ENCODE measurements around the gene FMNL3. TPM values are rescaled to one million over a fixed set of nuclear protein-coding genes. Genes with fewer than 3 reads are reported as not detected.

FMNL3 gene
- polyA plus RNA-seq, 1 donor from 2014 or later: 5.6 TPM

DNA sequence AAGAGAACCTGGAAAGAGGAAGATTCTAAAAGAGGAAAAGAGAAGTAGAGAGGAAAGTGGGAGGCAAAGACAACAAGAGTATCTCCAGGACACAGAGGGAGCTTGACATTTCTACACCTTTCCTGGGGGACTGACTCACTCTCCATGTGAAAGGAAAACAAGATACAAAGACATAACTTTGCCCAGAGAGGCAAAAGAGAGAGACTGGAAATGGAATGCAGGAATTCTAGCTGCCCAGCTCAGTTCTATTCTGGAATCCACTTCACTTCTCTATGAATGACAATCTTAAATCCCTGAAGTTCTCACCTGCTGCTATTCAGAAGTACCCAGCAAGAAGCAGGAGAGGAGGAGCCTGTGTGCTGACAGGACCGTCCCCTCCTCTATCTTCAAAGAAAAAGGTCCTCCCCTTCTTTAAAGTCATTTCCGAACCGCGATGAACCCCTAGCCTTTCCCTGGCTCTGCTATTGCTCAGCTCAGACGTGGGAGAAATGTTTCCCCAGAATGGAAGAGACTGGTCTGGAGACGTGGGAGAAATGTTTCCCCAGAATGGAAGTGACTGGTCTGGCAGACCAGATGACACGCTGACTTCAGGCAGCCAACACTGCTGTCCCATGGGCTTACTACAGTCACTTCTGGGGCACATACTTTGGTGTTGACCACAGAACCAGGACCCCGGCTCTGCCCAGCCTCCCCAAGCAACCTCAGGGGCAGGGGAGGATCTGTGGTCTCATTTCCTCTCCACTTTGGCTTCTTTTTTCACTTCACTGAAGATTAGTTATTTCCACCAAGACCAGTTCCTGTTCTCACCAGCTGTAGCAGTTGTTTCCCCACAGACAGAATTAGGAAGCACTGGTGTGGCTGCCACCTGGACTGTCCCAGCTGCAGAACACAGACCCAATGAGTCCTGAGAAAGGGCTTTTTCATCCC is 8.3 kb downstream of the FMNL3 start:
- H3K4me3 Mint-ChIP-seq: peak overlapping the region; percentile 44 to 93 (median 84)
- peaks cover 3% of the 10 kb centered on the region for H3K36me3 Mint-ChIP-seq
- peak overlapping the region; percentile 14 to 41 (median 17) for H3K27ac Mint-ChIP-seq
- no peaks in the 10 kb centered on the region for H3K9me3 Mint-ChIP-seq
- H3K4me1 Mint-ChIP-seq: peaks cover 44 to 54% (median 48%) of the 10 kb centered on the region in 3 donors
- peaks cover 1% of the 10 kb centered on the region for H3K27me3 Mint-ChIP-seq

DNA sequence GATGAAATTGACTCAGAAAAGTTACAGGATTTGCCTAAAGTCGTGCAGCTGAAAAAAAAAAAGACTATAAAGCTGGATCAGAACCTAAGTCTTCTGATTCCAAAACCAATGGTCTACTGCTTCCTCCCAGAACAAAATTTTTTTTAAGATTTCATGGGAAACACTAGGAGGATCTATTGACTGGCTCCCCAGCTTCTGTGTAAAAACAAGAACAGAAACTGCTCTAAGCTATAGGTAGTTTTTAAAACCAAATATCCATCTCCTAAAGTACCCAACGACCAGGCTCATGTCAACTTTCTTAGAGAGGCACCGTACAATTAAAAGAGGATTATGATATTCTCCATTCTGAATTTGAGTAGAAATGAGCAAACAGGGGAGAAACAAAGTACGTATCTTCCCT is 9.4 kb downstream of the FMNL3 start:
- Mint-ChIP-seq H3K9me3 (no peaks in the 10 kb centered on the region), H3K4me3 (peak overlapping the region in 3 of 4 donors; percentile 20 to 93 (median 90)), H3K36me3 (peaks cover 3% of the 10 kb centered on the region), H3K27me3 (no peaks in the 10 kb centered on the region), H3K4me1 (peaks cover 35 to 45% (median 38%) of the 10 kb centered on the region in 3 donors), H3K27ac (peak overlapping the region in 2 of 3 donors; percentile 17 to 41)

DNA sequence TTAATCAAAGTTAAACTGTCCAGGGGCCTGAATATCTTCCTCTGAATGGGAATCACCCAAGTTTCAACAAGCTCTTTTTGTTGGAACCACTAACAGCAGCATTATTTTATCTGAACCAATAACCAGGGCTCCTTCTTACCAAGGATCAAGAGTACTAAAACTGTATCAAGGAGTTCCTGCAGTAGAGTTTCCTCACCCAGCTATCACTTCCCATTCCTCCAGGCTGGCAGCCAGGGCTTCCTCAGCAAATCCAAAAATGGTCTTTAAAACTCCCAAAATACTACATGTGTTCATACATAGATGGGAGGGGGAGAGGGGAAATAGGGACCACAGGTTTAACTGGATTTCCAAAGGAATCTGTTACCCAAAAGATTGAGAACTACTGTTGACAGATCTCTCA is 10.5 kb downstream of the FMNL3 start:
- Mint-ChIP-seq H3K27ac (no peak overlapping the region), H3K4me3 (no peak overlapping the region), H3K9me3 (no peaks in the 10 kb centered on the region), H3K27me3 (no peaks in the 10 kb centered on the region), H3K36me3 (peaks cover 3% of the 10 kb centered on the region), H3K4me1 (peaks cover 35 to 40% (median 39%) of the 10 kb centered on the region in 3 donors)

- Mint-ChIP-seq H3K27ac (no peak overlapping the region), H3K27me3 (no peaks in the 10 kb centered on the region)
These were observed 13.2 kb downstream of the FMNL3 start for GRCh38 chr12:49693931-49694444.

DNA sequence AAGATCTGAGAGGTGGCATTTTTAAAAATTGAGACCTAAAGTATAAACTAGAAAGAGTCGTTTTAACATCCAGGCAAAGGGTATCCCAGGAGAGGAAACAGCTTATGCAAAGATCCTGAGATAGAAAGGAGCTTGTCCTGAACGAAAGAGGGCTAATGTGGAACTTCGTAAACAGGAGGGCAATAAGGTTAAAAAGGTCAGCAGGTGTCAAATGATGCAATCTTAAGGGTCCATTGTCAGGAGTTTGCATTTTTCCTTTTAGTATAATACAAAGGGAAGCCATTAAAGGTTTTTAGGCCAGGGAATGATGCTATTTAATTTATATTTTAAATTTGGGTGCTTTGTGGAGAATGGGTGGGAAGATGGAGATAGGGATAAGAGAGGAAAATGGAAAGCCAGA is 14.4 kb downstream of the FMNL3 start:
- H3K4me1 Mint-ChIP-seq: peaks cover 28 to 46% (median 35%) of the 10 kb centered on the region in 3 donors
- peaks cover 3% of the 10 kb centered on the region for H3K36me3 Mint-ChIP-seq
- H3K4me3 Mint-ChIP-seq: peak overlapping the region in 1 of 4 donors; percentile 3
- H3K27ac Mint-ChIP-seq: no peak overlapping the region
- no peaks in the 10 kb centered on the region for H3K27me3 Mint-ChIP-seq
- H3K9me3 Mint-ChIP-seq: no peaks in the 10 kb centered on the region

More at GRCh38 chr12:49693931-49694444, 13.2 kb downstream of the FMNL3 start:
- no peaks in the 10 kb centered on the region for H3K9me3 Mint-ChIP-seq
- H3K36me3 Mint-ChIP-seq: peaks cover 3% of the 10 kb centered on the region
- no peak overlapping the region for H3K4me3 Mint-ChIP-seq
- H3K4me1 Mint-ChIP-seq: peaks cover 38 to 51% (median 42%) of the 10 kb centered on the region in 3 donors

- Mint-ChIP-seq H3K27ac (peak overlapping the region in 1 of 3 donors; percentile 79), H3K9me3 (no peaks in the 10 kb centered on the region), H3K27me3 (no peaks in the 10 kb centered on the region), H3K4me1 (peaks cover 26 to 39% (median 26%) of the 10 kb centered on the region in 3 donors), H3K4me3 (peak overlapping the region in 1 of 4 donors; percentile 18), H3K36me3 (peaks cover 2% of the 10 kb centered on the region)
These were observed 17.4 kb downstream of the FMNL3 start for GRCh38 chr12:49689785-49690184.

GRCh38 chr12:49689237-49689636 is 18.0 kb downstream of the FMNL3 start:
- no peaks in the 10 kb centered on the region for H3K9me3 Mint-ChIP-seq
- H3K4me1 Mint-ChIP-seq: peaks cover 31 to 45% (median 31%) of the 10 kb centered on the region in 3 donors
- H3K36me3 Mint-ChIP-seq: peaks cover 2% of the 10 kb centered on the region
- peak overlapping the region in 1 of 3 donors; percentile 79 for H3K27ac Mint-ChIP-seq
- H3K27me3 Mint-ChIP-seq: no peaks in the 10 kb centered on the region
- no peak overlapping the region for H3K4me3 Mint-ChIP-seq

DNA sequence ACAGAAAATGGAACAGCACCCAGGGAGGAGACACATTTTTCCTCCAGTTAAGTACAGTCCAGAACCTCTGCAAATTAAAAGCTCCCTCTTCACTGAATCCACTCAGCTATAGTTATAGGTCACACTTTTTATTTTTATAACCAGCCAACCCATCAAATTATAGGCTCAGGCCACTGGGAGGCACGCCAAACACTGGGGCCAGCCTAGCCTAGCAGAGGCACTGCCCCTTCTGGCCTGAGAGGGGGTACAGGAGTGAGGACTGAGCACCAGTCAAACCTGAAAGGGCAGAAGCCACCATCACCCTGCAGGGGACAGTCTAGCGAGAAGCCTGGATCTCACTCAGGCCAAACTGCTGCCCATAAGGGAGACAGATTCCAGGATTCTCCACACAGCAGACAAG is 19.3 kb downstream of the FMNL3 start:
- Mint-ChIP-seq H3K9me3 (no peaks in the 10 kb centered on the region), H3K4me3 (no peak overlapping the region), H3K27me3 (no peaks in the 10 kb centered on the region), H3K36me3 (peaks cover 2% of the 10 kb centered on the region), H3K4me1 (peaks cover 39 to 57% (median 39%) of the 10 kb centered on the region in 3 donors), H3K27ac (no peak overlapping the region)

- H3K27ac Mint-ChIP-seq: peak overlapping the region in 1 of 3 donors; percentile 35
These were observed 22.8 kb downstream of the FMNL3 start for GRCh38 chr12:49684310-49684854.

DNA sequence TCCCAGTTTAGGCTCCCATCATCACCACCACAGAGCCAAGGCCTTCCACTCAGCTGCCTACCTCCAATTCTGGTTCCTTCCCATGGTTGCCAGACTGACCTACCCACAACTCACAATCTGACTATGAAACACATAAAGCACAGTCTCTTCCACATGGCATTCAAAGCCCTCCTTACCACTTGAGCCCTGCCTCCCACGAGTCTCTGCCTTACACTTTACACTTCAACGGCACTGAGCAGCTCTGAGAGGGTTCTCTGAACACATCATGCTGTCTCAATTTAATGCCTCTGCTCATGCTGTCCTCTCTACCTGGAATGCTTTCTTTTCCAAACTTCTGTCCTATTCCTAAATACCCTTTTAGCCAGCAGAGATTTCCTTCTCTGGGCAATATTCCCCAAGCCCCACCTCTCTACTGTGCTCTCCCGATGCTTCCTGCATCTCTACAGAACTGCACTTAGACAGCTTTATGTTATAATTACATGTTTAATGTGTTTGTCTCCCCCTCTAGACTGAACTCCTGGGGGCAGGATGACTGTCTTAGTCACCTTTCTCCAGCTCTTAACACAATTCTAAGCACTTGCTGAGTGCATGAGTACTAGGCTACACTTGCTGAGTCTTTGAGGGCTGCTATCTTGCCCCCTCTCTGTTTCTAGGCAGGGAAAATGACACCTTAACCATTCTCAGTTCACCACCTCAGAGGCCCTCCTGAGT is 23.5 kb downstream of the FMNL3 start:
- no peaks in the 10 kb centered on the region for H3K9me3 Mint-ChIP-seq
- H3K27ac Mint-ChIP-seq: peak overlapping the region in 2 of 3 donors; percentile 35 to 42
- H3K4me1 Mint-ChIP-seq: peaks cover 34 to 42% (median 40%) of the 10 kb centered on the region in 3 donors
- H3K27me3 Mint-ChIP-seq: no peaks in the 10 kb centered on the region
- peak overlapping the region in 1 of 4 donors; percentile 70 for H3K4me3 Mint-ChIP-seq
- H3K36me3 Mint-ChIP-seq: peaks cover 4% of the 10 kb centered on the region

More at GRCh38 chr12:49684310-49684854, 22.8 kb downstream of the FMNL3 start:
- Mint-ChIP-seq H3K4me3 (no peak overlapping the region), H3K36me3 (peaks cover 4% of the 10 kb centered on the region), H3K9me3 (no peaks in the 10 kb centered on the region), H3K27me3 (no peaks in the 10 kb centered on the region), H3K4me1 (peaks cover 36 to 46% (median 41%) of the 10 kb centered on the region in 3 donors)

DNA sequence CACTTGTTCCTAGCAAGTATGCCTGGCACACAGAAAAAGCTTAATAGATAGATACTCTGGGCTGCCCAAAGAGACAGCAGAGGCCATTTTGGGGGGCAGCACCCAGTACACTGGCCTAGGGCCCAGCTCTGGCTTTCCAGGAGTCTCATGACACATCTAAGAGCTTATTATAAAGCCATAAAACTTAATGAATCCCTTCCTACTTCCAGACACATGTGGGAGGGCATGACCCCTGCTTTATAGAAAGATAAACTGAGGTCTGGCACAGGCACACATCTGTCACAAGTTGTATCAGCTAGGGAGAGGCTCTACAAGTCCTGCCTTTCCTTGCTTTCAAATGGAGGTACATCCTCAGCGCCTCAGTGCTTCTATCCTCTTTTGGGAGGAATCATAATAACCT is 27.1 kb downstream of the FMNL3 start:
- H3K4me1 Mint-ChIP-seq: peaks cover 47 to 51% (median 47%) of the 10 kb centered on the region in 3 donors
- no peaks in the 10 kb centered on the region for H3K27me3 Mint-ChIP-seq
- no peaks in the 10 kb centered on the region for H3K9me3 Mint-ChIP-seq
- H3K36me3 Mint-ChIP-seq: peaks cover 2% of the 10 kb centered on the region
- H3K27ac Mint-ChIP-seq: no peak overlapping the region
- no peak overlapping the region for H3K4me3 Mint-ChIP-seq

GRCh38 chr12:49678711-49679110 is 28.5 kb downstream of the FMNL3 start:
- H3K27ac Mint-ChIP-seq: no peak overlapping the region
- H3K27me3 Mint-ChIP-seq: no peaks in the 10 kb centered on the region
- no peaks in the 10 kb centered on the region for H3K9me3 Mint-ChIP-seq
- H3K4me3 Mint-ChIP-seq: no peak overlapping the region
- H3K4me1 Mint-ChIP-seq: peaks cover 40 to 48% (median 46%) of the 10 kb centered on the region in 3 donors
- peaks cover 2% of the 10 kb centered on the region for H3K36me3 Mint-ChIP-seq

DNA sequence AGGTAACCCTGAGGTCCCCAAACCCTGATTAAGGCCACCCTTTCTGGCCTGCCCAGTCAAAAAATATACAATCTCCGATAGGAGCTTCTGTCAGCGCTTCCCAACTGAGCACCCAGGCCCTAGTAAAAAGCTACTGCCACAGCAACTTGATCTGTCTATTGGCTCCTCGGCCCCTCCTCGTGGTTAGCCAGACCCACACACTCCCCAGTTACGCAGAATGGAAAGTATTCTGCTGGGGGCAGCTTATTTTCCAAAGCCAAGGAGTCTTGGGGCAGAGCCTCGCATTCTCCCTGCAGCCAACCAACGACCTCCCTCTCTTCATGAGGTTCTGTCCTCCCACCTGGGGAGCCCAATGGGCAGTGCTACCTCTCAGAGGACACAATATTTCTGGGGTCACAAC is 32.1 kb downstream of the FMNL3 start:
- Mint-ChIP-seq H3K9me3 (no peaks in the 10 kb centered on the region), H3K4me1 (peaks cover 52 to 68% (median 55%) of the 10 kb centered on the region in 3 donors), H3K27ac (peak overlapping the region; percentile 62 to 88 (median 69)), H3K27me3 (no peaks in the 10 kb centered on the region), H3K36me3 (no peaks in the 10 kb centered on the region), H3K4me3 (no peak overlapping the region)

- peak overlapping the region in 1 of 4 donors; percentile 25 for H3K4me3 Mint-ChIP-seq
- H3K36me3 Mint-ChIP-seq: no peaks in the 10 kb centered on the region
- peaks cover 58 to 75% (median 61%) of the 10 kb centered on the region in 3 donors for H3K4me1 Mint-ChIP-seq
- H3K27me3 Mint-ChIP-seq: no peaks in the 10 kb centered on the region
- H3K9me3 Mint-ChIP-seq: no peaks in the 10 kb centered on the region
- H3K27ac Mint-ChIP-seq: peak overlapping the region; percentile 62 to 88 (median 69)
These were observed 32.8 kb downstream of the FMNL3 start for GRCh38 chr12:49674318-49674981.
